B cell (primary cell): Measurements from ENCODE around the gene B3GAT3.

Experiments used
- CTCF ChIP-seq: fragments of 200-600 bp; IDR thresholded peaks from one replicate; pipeline ENCODE4 v1.8.0; 2022; ENCODE audit warnings: antibody characterized with exemption, mild to moderate bottlenecking
- EZH2 ChIP-seq: IDR thresholded peaks from 2 replicates; pipeline ENCODE4 v1.6.1; 2012; ENCODE audit warnings: borderline replicate concordance, low read depth, mild to moderate bottlenecking, moderate library complexity, low read length; ENCODE audit not compliant: insufficient read depth, poor library complexity, severe bottlenecking

GRCh38 chr11:62608776-62609175 lies 13.0 kb downstream of the B3GAT3 start:
- TF ChIP-seq EZH2, result no peak
- TF ChIP-seq CTCF, result no peak
